ENCODE measurements around the gene FMOD. TPM values are rescaled to one million over a fixed set of nuclear protein-coding genes. Genes with fewer than 3 reads are reported as not detected.
A peak's percentile ranks its signal among the peaks of the same experiment; 100 is the strongest.
"Not testable (repeated sequence)": the region's sequence is repeated elsewhere in the genome, so short reads cannot be mapped to it uniquely, and the experiment has no call there.

Gene FMOD
- total RNA-seq, 1 donor from 2014 or later = 14.3 TPM

GRCh38 chr1:203326830-203327683 lies 23.9 kb downstream of the FMOD start:
- DNase-seq (ENCODE audit: low read depth in 2 of 2) = peak; percentile 89 to 91

- DNase-seq (ENCODE audit: low read depth in 2 of 2) = peak; percentile 36 to 39
Observed at GRCh38 chr1:203325418-203326091, 25.4 kb downstream of the FMOD start.

GRCh38 chr1:203325026-203325417 lies 25.9 kb downstream of the FMOD start:
- DNase-seq (ENCODE audit: low read depth in 2 of 2) = no peak

GRCh38 chr1:203324105-203325025 lies 26.6 kb downstream of the FMOD start:
- no peak for DNase-seq (ENCODE audit: low read depth in 2 of 2)

- DNase-seq (ENCODE audit: low read depth in 2 of 2) = no peak
Observed at GRCh38 chr1:203323587-203323986, 27.3 kb downstream of the FMOD start.

GRCh38 chr1:203322500-203323179 lies 28.3 kb downstream of the FMOD start:
- DNase-seq (ENCODE audit: low read depth in 2 of 2) = peak in 1 of 2 donors; percentile 60

GRCh38 chr1:203321273-203322052 lies 29.5 kb downstream of the FMOD start:
- DNase-seq (ENCODE audit: low read depth in 2 of 2) = no peak

- DNase-seq (ENCODE audit: low read depth in 2 of 2) = peak; percentile 30 to 86
Observed at GRCh38 chr1:203320591-203321272, 30.2 kb downstream of the FMOD start.

- no peak for DNase-seq (ENCODE audit: low read depth in 2 of 2)
Observed at GRCh38 chr1:203318229-203318517, 32.7 kb downstream of the FMOD start.

- DNase-seq (ENCODE audit: low read depth in 2 of 2) = no peak
Observed at GRCh38 chr1:203317429-203318228, 33.3 kb downstream of the FMOD start.

- DNase-seq (ENCODE audit: low read depth in 2 of 2) = no peak
Observed at GRCh38 chr1:203316626-203317093, 34.3 kb downstream of the FMOD start.

- not testable (repeated sequence) for DNase-seq (ENCODE audit: low read depth in 2 of 2)
Observed at GRCh38 chr1:203314025-203314759, 36.7 kb downstream of the FMOD start.

GRCh38 chr1:203311368-203312301 lies 39.3 kb downstream of the FMOD start:
- no peak for DNase-seq (ENCODE audit: low read depth in 2 of 2)

GRCh38 chr1:203308923-203309331 lies 42.0 kb downstream of the FMOD start:
- DNase-seq (ENCODE audit: low read depth in 2 of 2) = no peak

GRCh38 chr1:203308328-203308922 lies 42.5 kb downstream of the FMOD start:
- DNase-seq (ENCODE audit: low read depth in 2 of 2) = no peak

- DNase-seq (ENCODE audit: low read depth in 2 of 2) = no peak
Observed at GRCh38 chr1:203307641-203308126, 43.2 kb downstream of the FMOD start.
